T-helper 2 cell (primary cell): Measurements from ENCODE around the gene CCR3.
"Not testable (repeated sequence)": the region's sequence is repeated elsewhere in the genome, so short reads cannot be mapped to it uniquely, and the experiment has no call there.

Experiments
- DNase-seq, 5 experiments: peaks; one replicate each; pipeline versions ENCODE4 v3.0.0 to v3.0.0-alpha.2; 2012 to 2022
- total RNA-seq, 2 donors: gene quantifications; one replicate each; lab custom pipeline; 2026; lab: John Stamatoyannopoulos, UW

CCR3 gene
- total RNA-seq = 0.31 to 1.9 reads per million in 2 donors

DNA sequence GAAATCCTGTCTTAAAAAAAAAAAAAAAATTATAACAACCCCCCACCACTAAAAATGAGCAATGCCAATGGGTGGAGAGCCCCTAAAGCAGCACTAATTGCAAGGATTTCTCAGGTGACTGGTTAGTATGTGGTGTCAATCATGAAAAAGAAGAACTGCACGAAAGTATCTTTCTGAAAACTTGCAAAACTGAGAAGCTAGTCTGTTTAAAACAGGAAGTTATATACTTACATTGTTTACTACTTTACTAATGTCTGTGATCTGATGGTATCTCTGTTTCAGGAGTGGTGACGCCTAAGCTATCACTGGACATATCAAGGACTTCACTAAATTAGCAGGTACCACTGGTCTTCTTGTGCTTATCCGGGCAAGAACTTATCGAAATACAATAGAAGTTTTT is at the start of gene CCR3:
Gene CCR3 (plus strand): TSS at position 341 of the 400 bp plus-strand sequence. CDS start 22,699 bp downstream, outside the sequence.
- peak in 1 of 5 experiments; percentile 33 for DNase-seq

DNA sequence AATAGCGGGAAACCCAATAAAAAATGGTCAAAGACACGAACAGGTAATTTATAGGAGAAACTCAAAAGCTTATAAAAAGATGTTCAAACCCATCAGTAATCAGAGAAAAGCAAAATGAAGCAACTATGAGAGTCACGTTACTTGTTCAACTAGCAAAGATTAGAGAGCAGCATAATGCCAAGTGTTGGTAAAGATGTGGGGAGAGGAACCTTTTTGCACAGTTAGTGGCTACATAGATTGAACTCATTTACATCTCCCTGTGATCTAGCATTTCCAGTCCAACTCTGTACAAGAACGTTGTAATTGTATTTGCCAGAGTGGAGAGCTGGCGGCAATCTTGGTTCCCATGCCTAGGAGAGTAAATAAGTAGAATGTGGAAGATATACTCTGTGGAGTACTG is 49.3 kb upstream of the CCR3 start:
- no peak for DNase-seq

DNA sequence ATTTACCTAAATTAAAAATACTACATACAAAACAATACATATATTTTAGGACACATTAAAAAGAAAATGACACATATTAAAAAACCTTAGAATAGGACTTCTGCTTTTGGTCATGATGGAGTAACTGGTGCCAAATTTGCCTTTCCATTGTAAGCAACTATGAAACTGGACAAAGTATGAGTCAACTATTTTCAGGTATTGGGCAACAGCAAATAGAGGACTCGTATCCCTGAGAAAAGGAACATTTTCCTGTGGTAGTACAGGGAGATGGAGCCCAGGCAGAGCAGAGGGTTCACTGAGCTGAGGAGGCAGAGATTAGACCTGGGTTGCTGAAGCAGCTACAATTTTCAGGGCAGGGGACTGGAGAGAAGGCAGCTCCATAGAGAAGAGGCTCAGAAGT is 48.8 kb upstream of the CCR3 start:
- DNase-seq = no peak

GRCh38 chr3:46194868-46195553 is 47.2 kb upstream of the CCR3 start:
- DNase-seq = no peak

GRCh38 chr3:46196261-46196957 is 45.9 kb upstream of the CCR3 start:
- DNase-seq = no peak

DNA sequence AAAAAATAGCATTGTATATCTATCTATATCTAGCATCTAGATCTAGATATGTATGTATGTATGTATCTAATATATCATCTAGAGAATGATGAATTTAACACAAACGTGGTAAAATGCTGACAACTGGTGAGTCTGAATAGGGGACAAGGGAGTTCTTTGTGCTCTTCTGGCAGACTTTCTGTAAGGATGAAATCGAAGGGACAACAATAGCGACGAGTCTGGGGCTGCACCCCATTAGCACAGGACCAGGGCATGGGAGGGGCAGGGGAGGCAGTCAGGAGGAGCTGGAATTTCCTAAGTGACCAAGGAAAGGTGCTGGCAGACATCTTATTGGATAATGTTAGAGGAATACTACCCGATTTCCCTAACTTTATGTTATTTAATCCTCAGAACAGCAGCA is 42.0 kb upstream of the CCR3 start:
- no peak for DNase-seq

GRCh38 chr3:46200790-46201189 is 41.5 kb upstream of the CCR3 start:
- DNase-seq = no peak

DNA sequence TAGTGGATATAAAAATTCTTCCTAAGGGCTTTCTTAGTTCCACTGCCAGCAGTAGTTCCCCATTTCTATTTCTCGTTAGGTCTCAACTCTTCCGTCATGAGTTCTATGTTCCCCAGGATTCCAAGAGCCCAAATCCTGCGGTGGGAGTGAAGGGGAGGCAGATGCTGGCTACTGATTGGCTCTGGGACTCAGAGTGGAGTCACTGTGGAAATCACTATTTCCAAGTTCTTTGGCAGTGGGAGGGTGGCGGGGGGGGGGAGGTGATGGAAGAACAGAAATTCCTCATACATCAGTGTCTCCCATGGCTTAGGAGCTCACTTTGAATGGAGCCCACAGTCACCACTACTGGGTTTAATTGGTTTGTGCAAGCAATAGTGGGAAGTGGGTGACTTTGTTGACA is 39.7 kb upstream of the CCR3 start:
- no peak for DNase-seq

DNA sequence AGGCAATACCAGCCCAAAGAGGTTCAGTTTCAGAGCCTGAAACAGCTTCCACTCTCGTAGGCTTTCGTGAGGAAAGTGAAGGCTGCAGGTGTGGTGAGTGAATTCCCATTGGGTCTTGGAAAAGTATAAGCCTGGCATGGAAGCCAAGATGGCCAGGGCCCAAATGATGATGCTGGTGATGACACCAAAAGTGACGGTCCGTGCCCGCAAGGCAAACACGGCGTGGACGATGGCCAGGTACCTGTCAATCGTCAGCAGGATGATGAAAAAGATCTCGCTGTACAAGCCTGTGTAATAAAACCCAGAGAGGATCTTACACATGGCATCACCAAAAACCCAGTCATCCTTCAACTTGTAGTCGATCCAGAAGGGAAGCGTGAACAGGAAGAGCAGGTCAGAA is 38.6 kb upstream of the CCR3 start:
- DNase-seq = no peak

- DNase-seq = no peak
These were observed 36.8 kb upstream of the CCR3 start for GRCh38 chr3:46205286-46205960.

GRCh38 chr3:46206282-46207015 is 35.8 kb upstream of the CCR3 start:
- no peak for DNase-seq

DNA sequence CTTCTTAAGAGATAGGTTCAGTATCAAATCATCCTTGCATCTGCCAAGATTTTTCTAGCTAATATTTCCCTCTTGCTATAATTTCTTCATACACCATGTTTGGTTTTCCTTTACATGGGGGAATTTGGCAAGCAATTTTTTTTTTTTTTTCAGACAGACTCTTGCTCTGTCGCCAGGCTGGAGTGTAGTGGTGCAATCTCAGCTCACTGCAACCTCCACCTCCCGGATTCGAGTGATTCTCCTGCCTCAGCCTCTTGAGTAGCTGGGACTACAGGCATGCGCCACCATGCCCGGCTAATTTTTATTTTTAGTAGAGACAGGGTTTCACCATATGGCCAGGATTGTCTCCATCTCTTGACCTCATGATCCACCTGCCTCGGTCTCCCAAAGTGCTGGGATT is 34.7 kb upstream of the CCR3 start:
- DNase-seq = not testable (repeated sequence)

DNA sequence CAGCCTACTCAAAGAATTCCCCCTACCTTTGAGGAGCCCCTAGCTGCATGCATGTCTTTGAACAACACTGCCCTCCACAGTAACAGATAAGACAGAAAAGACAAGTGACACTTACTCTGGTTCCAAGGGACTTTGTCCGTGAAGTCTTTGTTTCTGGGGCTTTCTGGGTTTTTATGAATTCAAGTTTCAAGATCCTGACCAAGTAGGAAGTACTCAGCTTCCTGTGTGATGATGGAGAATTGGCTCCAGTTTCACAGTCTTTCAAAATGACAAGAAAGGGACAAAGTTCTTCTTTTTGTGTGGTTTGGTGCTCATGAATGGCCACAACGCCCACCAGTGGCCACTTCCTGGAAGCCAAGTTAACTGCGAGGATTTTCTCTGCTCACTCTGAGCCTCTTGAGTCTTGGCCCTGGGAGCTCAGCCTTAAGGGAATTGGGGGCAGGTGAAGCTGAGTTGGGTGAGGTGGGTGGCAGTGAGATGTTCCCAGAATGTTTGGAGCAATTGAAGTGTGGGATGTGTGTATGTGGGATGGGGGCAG is 34.0 kb upstream of the CCR3 start, which contains the start of gene CCR1:
Gene CCR1 (minus strand): TSS at position 147 of the 538 bp plus-strand sequence. CDS start 4,000 bp downstream, outside the sequence.
- DNase-seq = peak in 2 of 5 experiments; percentile 52 to 70

- DNase-seq = no peak
These were observed 33.2 kb upstream of the CCR3 start for GRCh38 chr3:46209053-46209452.

GRCh38 chr3:46209746-46210470 is 32.4 kb upstream of the CCR3 start:
- no peak for DNase-seq

DNA sequence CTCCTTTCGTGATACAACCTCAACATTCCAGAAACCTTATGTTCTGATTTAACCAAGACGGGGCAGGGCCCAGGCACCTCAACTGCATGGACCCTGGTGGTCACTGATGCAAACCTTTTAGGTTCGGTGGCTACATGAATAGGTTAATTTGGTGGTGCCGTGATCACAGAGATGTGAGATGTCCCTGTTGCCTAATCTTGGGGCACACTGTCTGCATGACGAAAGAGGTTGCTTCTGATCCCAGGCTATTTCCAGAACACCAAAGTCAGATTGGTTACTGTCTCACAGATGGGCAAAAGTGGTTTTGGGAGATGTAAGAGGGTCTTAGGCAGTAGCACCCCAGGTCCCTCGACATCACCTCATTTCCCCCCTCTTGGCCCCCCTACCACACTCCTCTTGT is 30.2 kb upstream of the CCR3 start:
- no peak for DNase-seq

DNA sequence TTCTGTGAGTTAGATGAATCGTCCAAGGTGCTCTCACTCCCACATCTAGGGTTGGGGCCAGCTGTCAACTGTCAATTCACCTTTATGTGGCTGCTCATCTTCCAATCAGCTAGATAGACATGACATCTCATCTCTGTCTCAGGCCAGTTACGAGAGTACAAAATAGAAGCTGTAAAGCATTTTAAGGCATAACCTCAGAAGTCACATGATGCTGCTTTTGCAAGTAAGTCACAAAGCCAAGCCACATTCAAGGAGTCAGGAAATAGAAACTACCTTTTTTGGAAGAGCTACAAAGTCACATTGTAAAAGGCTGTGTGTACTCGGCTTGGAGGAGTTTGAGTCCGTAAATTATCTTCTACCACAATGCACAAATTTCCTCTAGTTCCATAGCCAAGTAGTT is 29.1 kb upstream of the CCR3 start:
- DNase-seq = peak in 2 of 5 experiments; percentile 43 to 60

GRCh38 chr3:46214751-46215352 is 27.4 kb upstream of the CCR3 start:
- DNase-seq = peak in 1 of 5 experiments; percentile 26

- DNase-seq = no peak
These were observed 26.3 kb upstream of the CCR3 start for GRCh38 chr3:46215810-46216414.

GRCh38 chr3:46218196-46218709 is 24.0 kb upstream of the CCR3 start:
- no peak for DNase-seq

- no peak for DNase-seq
These were observed 20.9 kb upstream of the CCR3 start for GRCh38 chr3:46221391-46221790.
